HepG2 (cell line): ENCODE data around the gene AP1M1. TPM values are rescaled to one million over a fixed set of nuclear protein-coding genes. Genes with fewer than 3 reads are reported as not detected.

ENCODE experiments used
- ATF6 ChIP-seq: sonication (generic); formaldehyde crosslinking; conservative IDR thresholded peaks from 2 replicates; pipeline ENCODE4 v1.4.0; 2020; ENCODE audit warnings: missing genetic modification reagents
- CEBPB ChIP-seq: IDR thresholded peaks from 2 replicates; pipeline ENCODE4 v1.6.1; 2011; ENCODE audit warnings: low read depth, low read length, improper control_type of control experiment, borderline replicate concordance
- FOXO1 ChIP-seq: sonication (generic); formaldehyde crosslinking; IDR thresholded peaks from 2 replicates; pipeline ENCODE4 v1.4.0; 2020; ENCODE audit warnings: missing genetic modification reagents
- HMGXB4 ChIP-seq, 2 experiments: sonication (generic) in 1 of 2; formaldehyde crosslinking in 1 of 2; IDR thresholded peaks; 2 replicates each; pipeline versions ENCODE4 v1.4.0 to v1.6.1; 2018 to 2020; ENCODE audit warnings: missing genetic modification reagents in 2 of 2, borderline replicate concordance in 1 of 2, low read depth in 1 of 2, mild to moderate bottlenecking in 1 of 2, missing biosample characterization in 1 of 2
- NFKBIZ ChIP-seq: IDR thresholded peaks from 2 replicates; pipeline ENCODE4 v1.6.1; 2018; ENCODE audit warnings: missing genetic modification reagents, missing compliant biosample characterization
- POLR2AphosphoS2 ChIP-seq: IDR thresholded peaks from 2 replicates; pipeline ENCODE4 v1.6.1; 2011; ENCODE audit warnings: low read depth, low read length, improper control_type of control experiment
- RBFOX2 ChIP-seq: fragments of 200-400 bp; formaldehyde crosslinking; IDR thresholded peaks from 2 replicates; pipeline ENCODE4 v1.6.1; 2017; ENCODE audit warnings: low read depth, mild to moderate bottlenecking, low read length
- RCOR2 ChIP-seq: IDR thresholded peaks from 2 replicates; pipeline ENCODE4 v1.6.1; 2016; ENCODE audit warnings: missing biosample characterization, missing genetic modification reagents
- THAP7 ChIP-seq: sonication (generic); formaldehyde crosslinking; IDR thresholded peaks from 2 replicates; pipeline ENCODE4 v1.8.1; 2023; ENCODE audit warnings: mild to moderate bottlenecking, missing genetic modification reagents
- TOE1 ChIP-seq: sonication (generic); formaldehyde crosslinking; IDR thresholded peaks from 2 replicates; pipeline ENCODE4 v1.4.0; 2020; ENCODE audit warnings: mild to moderate bottlenecking, missing genetic modification reagents
- TSC22D2 ChIP-seq: sonication (generic); formaldehyde crosslinking; IDR thresholded peaks from 2 replicates; pipeline ENCODE4 v1.5.1; 2020; ENCODE audit warnings: missing genetic modification reagents, mild to moderate bottlenecking, borderline replicate concordance
- ZFP1 ChIP-seq: IDR thresholded peaks from 2 replicates; pipeline ENCODE4 v1.6.1; 2016
- ZFP62 ChIP-seq: sonication (generic); formaldehyde crosslinking; IDR thresholded peaks from 2 replicates; pipeline ENCODE4 v1.4.0; 2020; ENCODE audit warnings: missing genetic modification reagents
- ZNF276 ChIP-seq: sonication (generic); formaldehyde crosslinking; IDR thresholded peaks from 2 replicates; pipeline ENCODE4 v1.4.0; 2020; ENCODE audit warnings: mild to moderate bottlenecking, low read depth, missing genetic modification reagents
- ZSCAN31 ChIP-seq: sonication (generic); formaldehyde crosslinking; IDR thresholded peaks from 2 replicates; pipeline ENCODE4 v1.5.0; 2020; ENCODE audit warnings: low read depth, mild to moderate bottlenecking, missing genetic modification reagents
- polyA plus RNA-seq, 8 experiments: library from polyadenylated mRNA; depleted of rRNA in 3 of 8; stranded (reverse) in 7 of 8; unstranded in 1 of 8; fragments of >200 nt; fragmentation: Illumina TruSeq in 4 of 8; extraction: Trizol in 4 of 8; gene quantifications; 2 replicates each; pipeline versions ENCODE4 v1.2.1 to v1.2.3, GENCODE V29; 2011 to 2016; ENCODE audit warnings: low read depth in 4 of 8, missing spikeins in 1 of 8, mixed read lengths in 1 of 8; ENCODE audit not compliant: insufficient read depth in 1 of 8
- total RNA-seq, 5 experiments: library from RNA; depleted of rRNA; stranded (reverse); fragments of >200 nt; fragmentation: Illumina TruSeq; extraction: Trizol; gene quantifications; 2 replicates each; pipeline ENCODE4 v1.2.3, GENCODE V29; 2016; ENCODE audit warnings: low read depth in 1 of 5
- TF ChIP-seq, protein P1 (sequence below): sonication (generic); formaldehyde crosslinking; IDR thresholded peaks from 2 replicates; pipeline ENCODE4 v1.4.0; 2020; ENCODE audit warnings: missing genetic modification reagents
- TF ChIP-seq, protein P2 (sequence below): IDR thresholded peaks from 2 replicates; pipeline ENCODE4 v1.6.1; 2012; ENCODE audit warnings: low read depth, low read length, improper control_type of control experiment

The AP1M1 gene
- total and polyA plus RNA-seq, 2 of the 13 experiments (the other 11 are each of a cell fraction or from before 2014, with no cell fraction given), result 34.4 to 46.1 TPM

DNA sequence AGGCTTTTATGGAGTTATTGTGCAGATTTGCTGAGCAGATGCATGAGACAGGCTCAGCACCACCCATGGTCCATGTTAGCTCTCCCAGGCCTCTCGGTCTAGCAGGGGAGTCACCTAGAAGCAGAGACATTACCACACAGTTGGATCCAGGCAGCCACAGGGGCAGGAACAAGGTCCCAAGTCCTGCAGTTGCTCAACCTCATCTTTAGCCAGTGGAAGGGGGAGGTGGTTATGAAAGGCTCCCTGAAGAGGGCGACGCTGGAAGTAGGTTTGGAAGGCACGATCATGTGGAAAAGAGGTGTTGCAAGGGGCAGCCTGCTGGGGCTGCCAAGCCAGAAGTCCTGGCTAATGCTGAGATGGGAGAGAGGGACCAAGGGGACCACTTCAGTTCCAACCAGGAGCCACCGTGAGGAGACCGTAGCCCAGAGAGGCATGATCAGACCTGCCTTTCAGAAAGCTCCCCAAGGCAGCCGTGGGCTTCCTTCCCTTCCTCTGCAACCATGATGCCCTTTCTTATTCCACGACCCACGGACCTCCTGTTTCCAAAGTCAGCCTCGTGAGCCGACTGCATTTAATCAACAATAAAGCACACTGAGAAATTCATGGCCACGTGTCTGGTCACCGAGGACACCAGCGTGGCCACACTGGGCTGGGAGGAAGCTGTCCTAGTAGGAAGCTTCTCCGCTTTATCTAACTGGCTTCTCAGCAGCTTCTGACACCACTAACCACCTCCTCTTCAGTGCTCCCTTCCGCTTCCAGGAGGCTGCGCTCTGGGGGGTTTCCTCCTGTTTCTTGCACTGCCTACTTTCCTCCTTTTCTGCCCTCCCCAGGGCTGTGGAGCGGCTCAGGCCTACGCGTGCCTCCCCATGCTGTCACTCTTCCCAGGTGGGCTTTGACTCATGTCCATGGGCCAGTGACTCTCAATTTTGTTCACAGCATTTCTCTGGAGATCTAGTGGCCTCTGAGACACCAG is 2.6 kb downstream of the AP1M1 start (continued):
- no peak for TF ChIP-seq ZFP1
- no peak for TF ChIP-seq TOE1 (CRISPR knock-in tag)
- TF ChIP-seq, protein P1, sequence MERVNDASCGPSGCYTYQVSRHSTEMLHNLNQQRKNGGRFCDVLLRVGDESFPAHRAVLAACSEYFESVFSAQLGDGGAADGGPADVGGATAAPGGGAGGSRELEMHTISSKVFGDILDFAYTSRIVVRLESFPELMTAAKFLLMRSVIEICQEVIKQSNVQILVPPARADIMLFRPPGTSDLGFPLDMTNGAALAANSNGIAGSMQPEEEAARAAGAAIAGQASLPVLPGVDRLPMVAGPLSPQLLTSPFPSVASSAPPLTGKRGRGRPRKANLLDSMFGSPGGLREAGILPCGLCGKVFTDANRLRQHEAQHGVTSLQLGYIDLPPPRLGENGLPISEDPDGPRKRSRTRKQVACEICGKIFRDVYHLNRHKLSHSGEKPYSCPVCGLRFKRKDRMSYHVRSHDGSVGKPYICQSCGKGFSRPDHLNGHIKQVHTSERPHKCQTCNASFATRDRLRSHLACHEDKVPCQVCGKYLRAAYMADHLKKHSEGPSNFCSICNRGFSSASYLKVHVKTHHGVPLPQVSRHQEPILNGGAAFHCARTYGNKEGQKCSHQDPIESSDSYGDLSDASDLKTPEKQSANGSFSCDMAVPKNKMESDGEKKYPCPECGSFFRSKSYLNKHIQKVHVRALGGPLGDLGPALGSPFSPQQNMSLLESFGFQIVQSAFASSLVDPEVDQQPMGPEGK (CRISPR knock-in tag), result peak; percentile 85
- no peak for TF ChIP-seq RBFOX2
- TF ChIP-seq, protein P2, sequence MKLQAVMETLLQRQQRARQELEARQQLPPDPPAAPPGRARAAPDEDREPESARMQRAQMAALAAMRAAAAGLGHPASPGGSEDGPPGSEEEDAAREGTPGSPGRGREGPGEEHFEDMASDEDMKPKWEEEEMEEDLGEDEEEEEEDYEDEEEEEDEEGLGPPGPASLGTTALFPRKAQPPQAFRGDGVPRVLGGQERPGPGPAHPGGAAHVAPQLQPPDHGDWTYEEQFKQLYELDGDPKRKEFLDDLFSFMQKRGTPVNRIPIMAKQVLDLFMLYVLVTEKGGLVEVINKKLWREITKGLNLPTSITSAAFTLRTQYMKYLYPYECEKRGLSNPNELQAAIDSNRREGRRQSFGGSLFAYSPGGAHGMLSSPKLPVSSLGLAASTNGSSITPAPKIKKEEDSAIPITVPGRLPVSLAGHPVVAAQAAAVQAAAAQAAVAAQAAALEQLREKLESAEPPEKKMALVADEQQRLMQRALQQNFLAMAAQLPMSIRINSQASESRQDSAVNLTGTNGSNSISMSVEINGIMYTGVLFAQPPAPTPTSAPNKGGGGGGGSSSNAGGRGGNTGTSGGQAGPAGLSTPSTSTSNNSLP, result peak; percentile 34; the same call in 1 of the 2 replicates
- TF ChIP-seq ZSCAN31, result no peak
- TF ChIP-seq ZFP62 (CRISPR knock-in tag), result no peak
- no peak for TF ChIP-seq POLR2AphosphoS2
- TF ChIP-seq TSC22D2 (CRISPR knock-in tag), result no peak
- TF ChIP-seq HMGXB4 (CRISPR knock-in tag; IDR thresholded peaks at IDR 0.05; ENCODE audit: borderline replicate concordance in 1 of 2, low read depth in 1 of 2), result peak; percentile 36 to 62; a peak in 3 of 4 replicates
- no peak; the same call in 1 of the 2 replicates for TF ChIP-seq FOXO1 (CRISPR knock-in tag)
- TF ChIP-seq ZNF276, result no peak
- peak; percentile 94 for TF ChIP-seq THAP7
- 0 out of 2 replicates have a peak, but pooled peaks have one; percentile 8 for TF ChIP-seq ATF6
- 0 out of 2 replicates have a peak, but pooled peaks have one; percentile 31 for TF ChIP-seq NFKBIZ (CRISPR knock-in tag)
- peak; percentile 83; the same call in 1 of the 2 replicates for TF ChIP-seq RCOR2 (CRISPR knock-in tag)
- peak; percentile 99 for TF ChIP-seq CEBPB
